ENCODE data around the gene TBCK.

DNA sequence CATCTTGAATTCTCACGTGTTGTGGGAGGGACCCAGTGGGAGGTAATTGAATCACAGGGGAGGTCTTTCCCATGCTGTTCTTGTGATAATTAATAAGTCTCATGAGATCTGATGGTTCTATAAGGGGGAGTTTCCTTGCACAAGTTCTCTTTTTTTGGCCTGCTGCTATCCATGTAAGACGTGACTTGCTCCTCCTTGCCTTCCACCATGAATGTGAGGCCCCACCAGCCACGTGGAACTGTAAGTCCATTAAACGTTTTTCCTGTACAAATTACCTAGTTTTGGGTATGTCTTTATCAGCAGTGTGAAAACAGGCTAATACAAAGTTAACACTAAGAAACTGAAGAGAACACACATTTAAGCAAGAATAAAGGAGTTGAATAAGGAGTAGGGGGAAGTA, 16.0 kb downstream of the TBCK start:
- no peak for TF ChIP-seq POLR2A (IDR thresholded peaks at IDR 0.05)
- TF ChIP-seq, protein P1, sequence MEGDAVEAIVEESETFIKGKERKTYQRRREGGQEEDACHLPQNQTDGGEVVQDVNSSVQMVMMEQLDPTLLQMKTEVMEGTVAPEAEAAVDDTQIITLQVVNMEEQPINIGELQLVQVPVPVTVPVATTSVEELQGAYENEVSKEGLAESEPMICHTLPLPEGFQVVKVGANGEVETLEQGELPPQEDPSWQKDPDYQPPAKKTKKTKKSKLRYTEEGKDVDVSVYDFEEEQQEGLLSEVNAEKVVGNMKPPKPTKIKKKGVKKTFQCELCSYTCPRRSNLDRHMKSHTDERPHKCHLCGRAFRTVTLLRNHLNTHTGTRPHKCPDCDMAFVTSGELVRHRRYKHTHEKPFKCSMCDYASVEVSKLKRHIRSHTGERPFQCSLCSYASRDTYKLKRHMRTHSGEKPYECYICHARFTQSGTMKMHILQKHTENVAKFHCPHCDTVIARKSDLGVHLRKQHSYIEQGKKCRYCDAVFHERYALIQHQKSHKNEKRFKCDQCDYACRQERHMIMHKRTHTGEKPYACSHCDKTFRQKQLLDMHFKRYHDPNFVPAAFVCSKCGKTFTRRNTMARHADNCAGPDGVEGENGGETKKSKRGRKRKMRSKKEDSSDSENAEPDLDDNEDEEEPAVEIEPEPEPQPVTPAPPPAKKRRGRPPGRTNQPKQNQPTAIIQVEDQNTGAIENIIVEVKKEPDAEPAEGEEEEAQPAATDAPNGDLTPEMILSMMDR (IDR thresholded peaks at IDR 0.05) = no peak
